Mesodermal cell (in vitro differentiated cells): Measurements from ENCODE around the gene PNKD.
A peak's percentile ranks its signal among the peaks of the same experiment; 100 is the strongest.

Experiments
- H3K27ac ChIP-seq: 2 replicates; pipeline ENCODE4 v1.7.0; 2013; ENCODE audit warnings: mild to moderate bottlenecking, low read depth, low read length, moderate library complexity; ENCODE audit not compliant: severe bottlenecking
- H3K36me3 ChIP-seq: 2 replicates; pipeline ENCODE4 v1.7.1; 2013; ENCODE audit warnings: mild to moderate bottlenecking, low read length, moderate library complexity; ENCODE audit not compliant: control insufficient read depth, insufficient read depth
- H3K4me1 ChIP-seq: one replicate; pipeline ENCODE4 v1.7.1; 2013; ENCODE audit warnings: mild to moderate bottlenecking, low read length; ENCODE audit not compliant: insufficient read depth, control insufficient read depth, poor library complexity, severe bottlenecking
- H3K4me3 ChIP-seq: 2 replicates; pipeline ENCODE4 v1.7.0; 2013; ENCODE audit warnings: low read length, control low read depth, mild to moderate bottlenecking; ENCODE audit not compliant: insufficient read depth, poor library complexity, severe bottlenecking; ENCODE audit errors: extremely low read depth
- H3K9me3 ChIP-seq: 2 replicates; pipeline ENCODE4 v1.7.1; 2013; ENCODE audit warnings: mild to moderate bottlenecking, low read length, moderate library complexity; ENCODE audit not compliant: control insufficient read depth
- WGBS, 2 experiments: methylation state at CpG; one replicate each; pipeline ENCODE4 v1.1.5; 2013; ENCODE audit warnings: missing lambda C conversion rate in 2 of 2; ENCODE audit not compliant: insufficient coverage in 2 of 2; 5-methylcytosine and 5-hydroxymethylcytosine counted together

The PNKD gene

GRCh38 chr2:218256612-218257350 lies 13.5 kb upstream of the PNKD start:
- H3K36me3 ChIP-seq = peaks cover 54% of the 10 kb centered on the region
- H3K27ac ChIP-seq = no peak overlapping the region
- H3K9me3 ChIP-seq = no peaks in the 10 kb centered on the region
- 98 to 99% methylated on average over 10 to 13 of the region's 13 CpGs for WGBS, 2 experiments
- no peak overlapping the region for H3K4me3 ChIP-seq
- H3K4me1 ChIP-seq = peaks cover 37% of the 10 kb centered on the region

GRCh38 chr2:218257390-218257981 lies 12.8 kb upstream of the PNKD start:
- Histone ChIP-seq H3K27ac (peak overlapping the region; percentile 59), H3K36me3 (peaks cover 47% of the 10 kb centered on the region), H3K4me3 (no peak overlapping the region), H3K9me3 (no peaks in the 10 kb centered on the region), H3K4me1 (peaks cover 42% of the 10 kb centered on the region)
- 79 to 87% methylated on average over 3 to 8 of the region's 8 CpGs for WGBS, 2 experiments

- WGBS, 2 experiments = 69 to 71% methylated on average over 13 to 15 of the region's 15 CpGs
- H3K27ac ChIP-seq = peak overlapping the region; percentile 95
- peaks cover 47% of the 10 kb centered on the region for H3K36me3 ChIP-seq
- H3K9me3 ChIP-seq = no peaks in the 10 kb centered on the region
- H3K4me3 ChIP-seq = no peak overlapping the region
- H3K4me1 ChIP-seq = peaks cover 46% of the 10 kb centered on the region
These were observed 11.0 kb upstream of the PNKD start for GRCh38 chr2:218259099-218259961.

GRCh38 chr2:218260166-218260565 lies 10.2 kb upstream of the PNKD start:
- peaks cover 47% of the 10 kb centered on the region for H3K36me3 ChIP-seq
- H3K9me3 ChIP-seq = no peaks in the 10 kb centered on the region
- 94 to 96% methylated on average over 2 to 3 of the region's 5 CpGs for WGBS, 2 experiments
- H3K27ac ChIP-seq = peak overlapping the region; percentile 95
- no peak overlapping the region for H3K4me3 ChIP-seq
- H3K4me1 ChIP-seq = peaks cover 46% of the 10 kb centered on the region

- no peak within 1 kb of the TSS for H3K4me3 ChIP-seq
- H3K9me3 ChIP-seq = no peaks in the 10 kb centered on the region
- H3K27ac ChIP-seq = peak within 1 kb of the TSS; percentile 95
- 60 to 82% methylated on average over 4 to 5 of the region's 10 CpGs for WGBS, 2 experiments
- peaks cover 46% of the 10 kb centered on the region for H3K4me1 ChIP-seq
- H3K36me3 ChIP-seq = peaks cover 44% of the 10 kb centered on the region
These were observed 9.4 kb upstream of the PNKD start, which contains the start of gene GPBAR1 for GRCh38 chr2:218260742-218261422. GPBAR1 (plus strand) TSS chr2:218261015; CDS start chr2:218262725, 1,710 bp downstream.

GRCh38 chr2:218261423-218262236 lies 8.7 kb upstream of the PNKD start:
- 88 to 100% methylated on average over 1 to 3 of the region's 8 CpGs for WGBS, 2 experiments
- no peak overlapping the region for H3K4me3 ChIP-seq
- peak overlapping the region; percentile 79 for H3K27ac ChIP-seq
- peaks cover 44% of the 10 kb centered on the region for H3K36me3 ChIP-seq
- H3K4me1 ChIP-seq = peaks cover 46% of the 10 kb centered on the region
- no peaks in the 10 kb centered on the region for H3K9me3 ChIP-seq

GRCh38 chr2:218262237-218262600 lies 8.1 kb upstream of the PNKD start:
- Histone ChIP-seq H3K27ac (peak overlapping the region; percentile 79), H3K4me1 (peaks cover 46% of the 10 kb centered on the region), H3K9me3 (no peaks in the 10 kb centered on the region), H3K36me3 (peaks cover 44% of the 10 kb centered on the region), H3K4me3 (no peak overlapping the region)
- WGBS, 2 experiments = 87 to 100% methylated on average over 2 to 3 of the region's 6 CpGs

- Histone ChIP-seq H3K4me3 (no peak overlapping the region), H3K9me3 (no peaks in the 10 kb centered on the region), H3K4me1 (peaks cover 45% of the 10 kb centered on the region), H3K27ac (no peak overlapping the region), H3K36me3 (peaks cover 49% of the 10 kb centered on the region)
- WGBS, 2 experiments = 96 to 97% methylated on average over 33 of the region's 39 CpGs
These were observed 7.4 kb upstream of the PNKD start for GRCh38 chr2:218262631-218263586.
